Adrenal gland (tissue), 5 donors: ENCODE measurements around the gene IFITM5.

Experiments
- CTCF ChIP-seq, 6 experiments: fragments of 450-650 bp in 4 of 6; fragments of 200-600 bp in 2 of 6; sonication (generic) in 1 of 6; IDR thresholded peaks; 1 replicate in 5 of 6; 2 replicates in 1 of 6; pipeline versions ENCODE4 v1.5.1 to v1.8.0; 2016 to 2021; ENCODE audit warnings: antibody characterized with exemption in 6 of 6, mild to moderate bottlenecking in 2 of 6, moderate library complexity in 1 of 6
- POLR2A ChIP-seq, 2 donors: fragments of 450-650 bp; IDR thresholded peaks; one replicate each; pipeline ENCODE4 v1.6.1; 2017; ENCODE audit warnings: antibody characterized with exemption in 2 of 2, mild to moderate bottlenecking in 2 of 2, moderate library complexity in 1 of 2
- donor health status: DM: no; HTN: no; CAD: no.

- TF ChIP-seq CTCF (IDR thresholded peaks at IDR 0.05) (no peak), POLR2A (IDR thresholded peaks at IDR 0.05) (no peak)
Measured at GRCh38 chr11:280706-281485, 18.4 kb downstream of the IFITM5 start.
